Testis (tissue), 2 donors: ENCODE measurements around the gene REP15.
"Not testable (repeated sequence)": the region's sequence is repeated elsewhere in the genome, so short reads cannot be mapped to it uniquely, and the experiment has no call there.

Experiments
- POLR2A ChIP-seq: fragments of 450-650 bp; IDR thresholded peaks from one replicate; pipeline ENCODE4 v1.6.1; 2017; ENCODE audit warnings: antibody characterized with exemption, mild to moderate bottlenecking, moderate library complexity
- TF ChIP-seq, protein P1 (sequence below), 3 experiments: fragments of 450-650 bp in 2 of 3; fragments of 200-600 bp in 1 of 3; sonication (generic) in 1 of 3; IDR thresholded peaks; one replicate each; pipeline ENCODE4 v1.5.1; 2016 to 2019; ENCODE audit warnings: antibody characterized with exemption in 3 of 3, mild to moderate bottlenecking in 2 of 3, moderate library complexity in 1 of 3

DNA sequence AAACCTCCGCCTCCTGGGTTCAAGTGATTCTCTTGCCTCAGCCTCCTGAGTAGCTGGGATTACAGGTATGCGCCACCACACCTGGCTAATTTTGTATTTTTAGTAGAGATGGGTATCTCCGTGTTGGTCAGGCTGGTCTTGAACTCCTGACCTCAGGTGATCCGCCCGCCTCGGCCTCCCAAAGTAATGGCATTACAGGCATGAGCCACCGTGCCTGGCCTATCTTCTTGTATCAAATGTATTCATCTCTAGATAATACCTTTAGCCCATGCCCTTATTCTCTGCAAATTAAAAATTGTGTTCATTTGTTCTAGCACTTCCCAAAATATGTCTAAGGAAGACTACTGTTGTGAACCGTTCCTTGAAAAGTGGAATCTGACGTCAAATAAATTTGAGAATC, 38.1 kb downstream of the REP15 start:
- TF ChIP-seq, protein P1, sequence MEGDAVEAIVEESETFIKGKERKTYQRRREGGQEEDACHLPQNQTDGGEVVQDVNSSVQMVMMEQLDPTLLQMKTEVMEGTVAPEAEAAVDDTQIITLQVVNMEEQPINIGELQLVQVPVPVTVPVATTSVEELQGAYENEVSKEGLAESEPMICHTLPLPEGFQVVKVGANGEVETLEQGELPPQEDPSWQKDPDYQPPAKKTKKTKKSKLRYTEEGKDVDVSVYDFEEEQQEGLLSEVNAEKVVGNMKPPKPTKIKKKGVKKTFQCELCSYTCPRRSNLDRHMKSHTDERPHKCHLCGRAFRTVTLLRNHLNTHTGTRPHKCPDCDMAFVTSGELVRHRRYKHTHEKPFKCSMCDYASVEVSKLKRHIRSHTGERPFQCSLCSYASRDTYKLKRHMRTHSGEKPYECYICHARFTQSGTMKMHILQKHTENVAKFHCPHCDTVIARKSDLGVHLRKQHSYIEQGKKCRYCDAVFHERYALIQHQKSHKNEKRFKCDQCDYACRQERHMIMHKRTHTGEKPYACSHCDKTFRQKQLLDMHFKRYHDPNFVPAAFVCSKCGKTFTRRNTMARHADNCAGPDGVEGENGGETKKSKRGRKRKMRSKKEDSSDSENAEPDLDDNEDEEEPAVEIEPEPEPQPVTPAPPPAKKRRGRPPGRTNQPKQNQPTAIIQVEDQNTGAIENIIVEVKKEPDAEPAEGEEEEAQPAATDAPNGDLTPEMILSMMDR (IDR thresholded peaks at IDR 0.05), result not testable (repeated sequence)
- TF ChIP-seq POLR2A, result not testable (repeated sequence)
